ENCODE measurements around the gene SBNO2.
A peak's percentile ranks its signal among the peaks of the same experiment; 100 is the strongest.

The SBNO2 gene

GRCh38 chr19:1211494-1212234 is 37.6 kb upstream of the SBNO2 start:
- TF ChIP-seq POLR2AphosphoS5 (IDR thresholded peaks at IDR 0.05; ENCODE audit: low read depth, low read length) (no peak), SIN3A (IDR thresholded peaks at IDR 0.05; ENCODE audit: borderline replicate concordance, insufficient read depth, low read length) (no peak), FOXP2 (optimal IDR thresholded peaks at IDR 0.05; ENCODE audit: borderline replicate concordance, extremely low read depth, extremely low read length, insufficient read depth) (peak; percentile 38)

GRCh38 chr19:1210227-1210538 is 36.1 kb upstream of the SBNO2 start:
- TF ChIP-seq FOXP2 (optimal IDR thresholded peaks at IDR 0.05; ENCODE audit: borderline replicate concordance, extremely low read depth, extremely low read length, insufficient read depth) (no peak), TAF1 (IDR thresholded peaks at IDR 0.05; ENCODE audit: borderline replicate concordance, insufficient read depth, low read length) (no peak), POLR2AphosphoS5 (IDR thresholded peaks at IDR 0.05; ENCODE audit: low read depth, low read length) (no peak), REST (IDR thresholded peaks at IDR 0.05; ENCODE audit: insufficient read depth in 1 of 2, low read depth in 2 of 2, low read length in 2 of 2) (no peak), SIN3A (IDR thresholded peaks at IDR 0.05; ENCODE audit: borderline replicate concordance, insufficient read depth, low read length) (no peak)

GRCh38 chr19:1206864-1207450 is 32.9 kb upstream of the SBNO2 start:
- TF ChIP-seq SIN3A (IDR thresholded peaks at IDR 0.05; ENCODE audit: borderline replicate concordance, insufficient read depth, low read length) (no peak), REST (IDR thresholded peaks at IDR 0.05; ENCODE audit: insufficient read depth in 1 of 2, low read depth in 2 of 2, low read length in 2 of 2) (no peak), FOXP2 (optimal IDR thresholded peaks at IDR 0.05; ENCODE audit: borderline replicate concordance, extremely low read depth, extremely low read length, insufficient read depth) (peak; percentile 10)

- TF ChIP-seq SIN3A (IDR thresholded peaks at IDR 0.05; ENCODE audit: borderline replicate concordance, insufficient read depth, low read length) (no peak), REST (IDR thresholded peaks at IDR 0.05; ENCODE audit: insufficient read depth in 1 of 2, low read depth in 2 of 2, low read length in 2 of 2) (no peak), POLR2AphosphoS5 (IDR thresholded peaks at IDR 0.05; ENCODE audit: low read depth, low read length) (no peak), TAF1 (IDR thresholded peaks at IDR 0.05; ENCODE audit: borderline replicate concordance, insufficient read depth, low read length) (no peak), FOXP2 (optimal IDR thresholded peaks at IDR 0.05; ENCODE audit: borderline replicate concordance, extremely low read depth, extremely low read length, insufficient read depth) (no peak)
Measured at GRCh38 chr19:1206150-1206863, 32.2 kb upstream of the SBNO2 start.

- peak; percentile 100 for TF ChIP-seq FOXP2 (optimal IDR thresholded peaks at IDR 0.05; ENCODE audit: borderline replicate concordance, extremely low read depth, extremely low read length, insufficient read depth)
- TF ChIP-seq SIN3A (IDR thresholded peaks at IDR 0.05; ENCODE audit: borderline replicate concordance, insufficient read depth, low read length), result 0 out of 2 replicates have a peak, but pooled peaks have one; percentile 19
- no peak; the same call in 1 of the 2 replicates for TF ChIP-seq POLR2AphosphoS5 (IDR thresholded peaks at IDR 0.05; ENCODE audit: low read depth, low read length)
- peak; percentile 90 for TF ChIP-seq TAF1 (IDR thresholded peaks at IDR 0.05; ENCODE audit: borderline replicate concordance, insufficient read depth, low read length)
- TF ChIP-seq REST (IDR thresholded peaks at IDR 0.05; ENCODE audit: insufficient read depth in 1 of 2, low read depth in 2 of 2, low read length in 2 of 2), result no peak
Measured at GRCh38 chr19:1205114-1206099, 31.3 kb upstream of the SBNO2 start, which contains the start of gene STK11. Gene STK11, plus strand, starts transcription at chr19:1205778. Its CDS starts 1,136 bp downstream, at chr19:1206914.
